ENCODE results near the gene RPS26.
"Not testable (repeated sequence)": the region's sequence is repeated elsewhere in the genome, so short reads cannot be mapped to it uniquely, and the experiment has no call there.

The RPS26 gene

DNA sequence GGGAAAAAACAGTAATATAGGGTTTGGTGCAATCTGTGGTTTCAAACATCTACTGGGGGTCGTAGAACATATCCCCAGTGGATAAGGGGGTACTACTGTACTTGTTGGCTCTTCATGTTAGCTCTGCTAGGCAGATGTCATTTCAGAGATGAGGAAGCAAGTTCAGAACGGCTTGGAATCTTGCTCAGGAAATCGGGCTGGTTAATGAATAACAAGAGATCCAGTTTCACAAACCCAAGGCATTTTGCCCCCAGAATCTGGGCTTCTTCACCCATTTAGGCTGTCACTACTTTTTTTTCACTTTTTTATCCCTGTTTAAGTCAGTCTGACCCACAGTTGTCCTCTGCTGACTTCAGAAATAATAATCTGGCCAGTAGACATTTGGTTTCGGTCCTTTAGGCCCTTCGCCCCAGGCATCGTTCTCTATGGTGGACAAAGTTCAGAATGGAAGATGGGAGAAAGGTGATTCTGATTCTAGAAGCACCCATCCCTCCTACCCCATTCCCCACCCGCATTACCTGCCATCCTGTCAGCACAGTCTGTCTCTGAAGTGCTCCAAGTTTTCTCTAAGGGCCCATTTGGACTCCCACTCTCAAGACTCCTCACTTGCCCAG, 40.1 kb upstream of the RPS26 start:
- Histone ChIP-seq H3K79me2 (ENCODE audit: control insufficient read depth, insufficient read depth, low read length, poor library complexity) (peaks cover 4% of the 10 kb centered on the region), H3K4me3 (ENCODE audit: low read depth, low read length) (no peak overlapping the region), H3K36me3 (ENCODE audit: control insufficient read depth in 1 of 2, insufficient read depth in 2 of 2, low read length in 2 of 2) (peaks cover 21 to 22% of the 10 kb centered on the region in 2 experiments), H3K27me3 (ENCODE audit: insufficient read depth, low read length) (no peaks in the 10 kb centered on the region), H2BK12ac (ENCODE audit: low read length) (no peak overlapping the region), H4K8ac (ENCODE audit: low read depth, low read length) (no peak overlapping the region), H4K91ac (ENCODE audit: low read depth, low read length) (no peak overlapping the region), H2BK120ac (ENCODE audit: insufficient read depth, low read length, poor library complexity) (no peak overlapping the region), H3K4me2 (ENCODE audit: low read length) (no peak overlapping the region), H4K12ac (ENCODE audit: low read depth, low read length) (no peak overlapping the region), H3K14ac (ENCODE audit: low read length) (no peak overlapping the region), H3K4me1 (ENCODE audit: control insufficient read depth in 1 of 2, insufficient read depth in 2 of 2, low read length in 2 of 2) (peaks cover 3 to 7% of the 10 kb centered on the region in 2 experiments), H3K9ac (ENCODE audit: low read length) (no peak overlapping the region), H3K18ac (ENCODE audit: low read length) (no peak overlapping the region), H2BK5ac (ENCODE audit: low read depth, low read length, poor library complexity) (no peak overlapping the region), H3K27ac (ENCODE audit: low read depth, low read length) (no peak overlapping the region), H2AFZ (ENCODE audit: insufficient read depth, low read length, poor library complexity) (no peak overlapping the region), H2AK5ac (ENCODE audit: low read length) (no peak overlapping the region), H3K9me3 (ENCODE audit: insufficient read depth, low read depth, low read length) (no peaks in the 10 kb centered on the region), H3K79me1 (ENCODE audit: low read length) (peaks cover 4% of the 10 kb centered on the region), H3K4ac (ENCODE audit: low read depth, low read length) (no peak overlapping the region), H3K23ac (ENCODE audit: low read length) (no peak overlapping the region)
- DNase-seq = peak in 1 of 2 donors; percentile 57
- WGBS (ENCODE audit: extremely low coverage, insufficient coverage, insufficient read length) = no CpG with 5 or more reads among the region's 7 CpGs

- H2AK5ac ChIP-seq (ENCODE audit: low read length); H3K27ac ChIP-seq (ENCODE audit: low read depth, low read length); H3K79me2 ChIP-seq (ENCODE audit: control insufficient read depth, insufficient read depth, low read length, poor library complexity); H4K91ac ChIP-seq (ENCODE audit: low read depth, low read length); H2BK5ac ChIP-seq (ENCODE audit: low read depth, low read length, poor library complexity); H2BK120ac ChIP-seq (ENCODE audit: insufficient read depth, low read length, poor library complexity); H4K12ac ChIP-seq (ENCODE audit: low read depth, low read length); H3K27me3 ChIP-seq (ENCODE audit: insufficient read depth, low read length); H3K4me2 ChIP-seq (ENCODE audit: low read length); H2BK12ac ChIP-seq (ENCODE audit: low read length); H3K9ac ChIP-seq (ENCODE audit: low read length); H2AFZ ChIP-seq (ENCODE audit: insufficient read depth, low read length, poor library complexity); H3K4ac ChIP-seq (ENCODE audit: low read depth, low read length); H3K18ac ChIP-seq (ENCODE audit: low read length); H4K8ac ChIP-seq (ENCODE audit: low read depth, low read length); DNase-seq; H3K4me1 ChIP-seq (ENCODE audit: control insufficient read depth in 1 of 2, insufficient read depth in 2 of 2, low read length in 2 of 2); H3K4me3 ChIP-seq (ENCODE audit: low read depth, low read length); H3K23ac ChIP-seq (ENCODE audit: low read length); H3K14ac ChIP-seq (ENCODE audit: low read length); H3K9me3 ChIP-seq (ENCODE audit: insufficient read depth, low read depth, low read length): not testable (repeated sequence)
- WGBS (ENCODE audit: extremely low coverage, insufficient coverage, insufficient read length) = no CpG with 5 or more reads among the region's 5 CpGs
- Histone ChIP-seq H3K36me3 (ENCODE audit: control insufficient read depth in 1 of 2, insufficient read depth in 2 of 2, low read length in 2 of 2) (peaks cover 21 to 22% of the 10 kb centered on the region in 2 experiments), H3K79me1 (ENCODE audit: low read length) (peaks cover 11% of the 10 kb centered on the region)
Observed at GRCh38 chr12:56003376-56003775, 38.3 kb upstream of the RPS26 start.

DNA sequence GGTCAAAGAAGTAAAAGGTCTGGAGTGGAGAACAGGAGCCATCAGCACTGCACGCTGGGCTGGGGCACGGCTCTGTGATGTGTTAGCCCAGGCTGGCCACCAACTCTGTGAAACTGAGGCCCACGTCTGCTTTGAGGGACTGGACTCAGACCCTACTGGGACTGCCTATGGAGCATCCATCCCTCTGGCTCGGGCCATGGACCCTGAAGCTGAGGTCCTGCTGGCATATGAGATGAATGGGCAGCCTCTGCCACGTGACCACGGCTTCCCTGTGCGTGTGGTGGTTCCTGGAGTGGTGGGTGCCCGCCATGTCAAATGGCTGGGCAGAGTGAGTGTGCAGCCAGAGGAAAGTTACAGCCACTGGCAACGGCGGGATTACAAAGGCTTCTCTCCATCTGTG, 37.5 kb upstream of the RPS26 start:
- Histone ChIP-seq H3K4ac (ENCODE audit: low read depth, low read length) (no peak overlapping the region), H2AFZ (ENCODE audit: insufficient read depth, low read length, poor library complexity) (no peak overlapping the region), H3K79me1 (ENCODE audit: low read length) (peaks cover 11% of the 10 kb centered on the region), H3K9me3 (ENCODE audit: insufficient read depth, low read depth, low read length) (no peaks in the 10 kb centered on the region), H3K4me2 (ENCODE audit: low read length) (no peak overlapping the region), H2BK5ac (ENCODE audit: low read depth, low read length, poor library complexity) (no peak overlapping the region), H2BK120ac (ENCODE audit: insufficient read depth, low read length, poor library complexity) (no peak overlapping the region), H2AK5ac (ENCODE audit: low read length) (no peak overlapping the region), H3K9ac (ENCODE audit: low read length) (no peak overlapping the region), H3K4me3 (ENCODE audit: low read depth, low read length) (no peak overlapping the region), H2BK12ac (ENCODE audit: low read length) (no peak overlapping the region), H4K8ac (ENCODE audit: low read depth, low read length) (no peak overlapping the region), H3K79me2 (ENCODE audit: control insufficient read depth, insufficient read depth, low read length, poor library complexity) (peaks cover 2% of the 10 kb centered on the region), H3K27me3 (ENCODE audit: insufficient read depth, low read length) (no peaks in the 10 kb centered on the region), H3K14ac (ENCODE audit: low read length) (no peak overlapping the region), H4K12ac (ENCODE audit: low read depth, low read length) (no peak overlapping the region), H3K27ac (ENCODE audit: low read depth, low read length) (no peak overlapping the region), H3K18ac (ENCODE audit: low read length) (no peak overlapping the region), H4K91ac (ENCODE audit: low read depth, low read length) (no peak overlapping the region), H3K4me1 (ENCODE audit: control insufficient read depth in 1 of 2, insufficient read depth in 2 of 2, low read length in 2 of 2) (peaks cover 9 to 12% of the 10 kb centered on the region in 2 experiments), H3K36me3 (ENCODE audit: control insufficient read depth in 1 of 2, insufficient read depth in 2 of 2, low read length in 2 of 2) (peaks cover 18 to 19% of the 10 kb centered on the region in 2 experiments), H3K23ac (ENCODE audit: low read length) (no peak overlapping the region)
- no CpG with 5 or more reads among the region's 10 CpGs for WGBS (ENCODE audit: extremely low coverage, insufficient coverage, insufficient read length)
- DNase-seq = no peak

DNA sequence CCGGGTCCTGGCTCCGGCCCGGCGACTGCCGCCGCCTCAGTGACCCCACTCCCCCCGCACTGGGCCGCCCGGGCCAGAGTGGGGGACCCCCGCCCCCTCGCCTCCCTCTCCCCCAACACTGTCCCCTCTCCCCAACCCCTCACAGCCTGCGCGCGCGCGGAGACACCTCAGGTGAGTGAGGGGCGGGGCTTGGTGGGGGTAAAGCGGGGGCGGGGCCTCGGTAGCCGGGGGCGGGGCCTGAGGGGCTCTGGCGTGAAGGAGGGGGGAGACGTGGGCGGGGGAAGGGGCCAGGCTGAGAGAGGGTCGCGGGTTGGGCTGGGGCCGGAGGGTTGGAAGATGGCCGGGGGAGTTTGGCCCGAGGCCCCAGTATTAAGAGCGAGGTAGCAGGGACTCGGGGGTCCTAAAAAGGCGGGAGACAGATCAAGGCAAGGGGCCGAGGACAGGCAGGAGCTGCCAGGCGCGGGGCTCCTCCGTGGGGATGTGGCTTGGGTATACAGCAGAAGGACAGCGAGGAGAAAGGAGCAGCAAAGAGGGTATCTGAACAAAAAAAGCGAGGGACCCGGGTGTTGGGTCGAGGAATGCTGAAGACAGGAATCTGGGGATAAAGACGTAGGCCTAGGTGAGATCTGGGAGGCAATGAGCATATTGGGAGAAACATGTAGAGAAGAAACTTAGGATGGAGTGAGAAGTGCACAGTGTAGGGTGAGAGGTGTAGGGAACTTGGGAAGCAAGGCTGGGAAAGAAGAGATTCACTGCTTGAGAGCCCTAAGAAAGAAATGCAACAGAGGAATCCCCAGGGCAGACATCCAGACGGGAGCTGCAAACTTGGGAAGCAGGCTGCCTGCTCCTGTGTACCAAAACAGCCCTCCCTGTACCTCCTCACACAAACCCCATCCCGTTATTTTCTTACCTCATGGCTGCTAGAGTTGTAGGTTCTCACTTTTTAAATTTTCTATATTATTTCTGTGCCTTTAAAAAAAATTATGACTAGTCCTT, 33.9 kb upstream of the RPS26 start:
- Histone ChIP-seq H3K4me1 (ENCODE audit: control insufficient read depth in 1 of 2, insufficient read depth in 2 of 2, low read length in 2 of 2) (peaks cover 10 to 22% of the 10 kb centered on the region in 2 experiments), H2AFZ (ENCODE audit: insufficient read depth, low read length, poor library complexity) (peak overlapping the region; percentile 37), H4K91ac (ENCODE audit: low read depth, low read length) (peak overlapping the region; percentile 93), H2AK5ac (ENCODE audit: low read length) (peak overlapping the region; percentile 13), H3K79me2 (ENCODE audit: control insufficient read depth, insufficient read depth, low read length, poor library complexity) (peaks cover 2% of the 10 kb centered on the region), H3K27ac (ENCODE audit: low read depth, low read length) (peak overlapping the region; percentile 86), H4K8ac (ENCODE audit: low read depth, low read length) (peak overlapping the region; percentile 84), H3K79me1 (ENCODE audit: low read length) (peaks cover 23% of the 10 kb centered on the region), H3K9me3 (ENCODE audit: insufficient read depth, low read depth, low read length) (no peaks in the 10 kb centered on the region), H3K36me3 (ENCODE audit: control insufficient read depth in 1 of 2, insufficient read depth in 2 of 2, low read length in 2 of 2) (peaks cover 15 to 16% of the 10 kb centered on the region in 2 experiments), H3K4me2 (ENCODE audit: low read length) (peak overlapping the region; percentile 94), H3K23ac (ENCODE audit: low read length) (no peak overlapping the region), H2BK12ac (ENCODE audit: low read length) (peak overlapping the region; percentile 37), H4K12ac (ENCODE audit: low read depth, low read length) (peak overlapping the region; percentile 67), H3K27me3 (ENCODE audit: insufficient read depth, low read length) (no peaks in the 10 kb centered on the region), H2BK120ac (ENCODE audit: insufficient read depth, low read length, poor library complexity) (peak overlapping the region; percentile 65), H2BK5ac (ENCODE audit: low read depth, low read length, poor library complexity) (peak overlapping the region; percentile 69), H3K18ac (ENCODE audit: low read length) (peak overlapping the region; percentile 55), H3K14ac (ENCODE audit: low read length) (peak overlapping the region; percentile 72), H3K9ac (ENCODE audit: low read length) (peak overlapping the region; percentile 50), H3K4ac (ENCODE audit: low read depth, low read length) (peak overlapping the region; percentile 13), H3K4me3 (ENCODE audit: low read depth, low read length) (peak overlapping the region; percentile 77)
- peak in 1 of 2 donors; percentile 42 for DNase-seq
- WGBS (ENCODE audit: extremely low coverage, insufficient coverage, insufficient read length) = no CpG with 5 or more reads among the region's 44 CpGs
